LHCN-M2 (cell line): ENCODE measurements around the gene SEC22C. TPM values are rescaled to one million over a fixed set of nuclear protein-coding genes. Genes with fewer than 3 reads are reported as not detected.

ENCODE experiments used
- DNase-seq: peaks from one replicate; pipeline ENCODE4 v3.0.0-alpha.2; 2012; ENCODE audit warnings: low read depth
- total RNA-seq: library from RNA; depleted of rRNA; stranded (reverse); fragments of >200 nt; gene quantifications from 2 replicates; pipeline ENCODE4 v1.2.3, GENCODE V29; 2014

SEC22C gene
- total RNA-seq, 1 experiment from 2014 or later, result 79.2 TPM

DNA sequence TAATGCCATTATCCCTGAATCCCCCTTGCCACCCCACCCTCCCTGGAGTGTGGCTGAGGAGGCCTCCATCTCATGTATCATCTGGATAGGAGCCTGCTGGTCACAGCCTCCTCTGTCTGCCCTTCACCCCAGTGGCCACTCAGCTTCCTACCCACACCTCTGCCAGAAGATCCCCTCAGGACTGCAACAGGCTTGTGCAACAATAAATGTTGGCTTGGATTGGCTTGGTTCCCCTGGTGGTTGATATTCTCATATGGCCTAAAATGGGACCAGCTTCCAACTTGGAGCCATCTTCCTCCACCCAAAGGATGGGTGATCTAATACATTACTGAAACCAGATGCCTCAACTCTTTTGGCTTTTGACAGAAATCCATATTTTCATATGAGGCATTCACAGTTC lies 44.4 kb downstream of the SEC22C start:
- DNase-seq, result no peak

DNA sequence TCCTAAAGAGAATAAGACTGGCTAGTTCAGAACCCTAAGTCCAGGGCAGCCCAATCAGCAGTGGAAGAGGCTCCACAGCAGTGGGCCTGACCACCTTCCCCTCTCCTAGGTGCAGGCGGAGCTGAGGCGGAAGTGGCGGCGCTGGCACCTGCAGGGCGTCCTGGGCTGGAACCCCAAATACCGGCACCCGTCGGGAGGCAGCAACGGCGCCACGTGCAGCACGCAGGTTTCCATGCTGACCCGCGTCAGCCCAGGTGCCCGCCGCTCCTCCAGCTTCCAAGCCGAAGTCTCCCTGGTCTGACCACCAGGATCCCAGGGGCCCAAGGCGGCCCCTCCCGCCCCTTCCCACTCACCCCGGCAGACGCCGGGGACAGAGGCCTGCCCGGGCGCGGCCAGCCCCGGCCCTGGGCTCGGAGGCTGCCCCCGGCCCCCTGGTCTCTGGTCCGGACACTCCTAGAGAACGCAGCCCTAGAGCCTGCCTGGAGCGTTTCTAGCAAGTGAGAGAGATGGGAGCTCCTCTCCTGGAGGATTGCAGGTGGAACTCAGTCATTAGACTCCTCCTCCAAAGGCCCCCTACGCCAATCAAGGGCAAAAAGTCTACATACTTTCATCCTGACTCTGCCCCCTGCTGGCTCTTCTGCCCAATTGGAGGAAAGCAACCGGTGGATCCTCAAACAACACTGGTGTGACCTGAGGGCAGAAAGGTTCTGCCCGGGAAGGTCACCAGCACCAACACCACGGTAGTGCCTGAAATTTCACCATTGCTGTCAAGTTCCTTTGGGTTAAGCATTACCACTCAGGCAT lies 45.6 kb downstream of the SEC22C start:
- no peak for DNase-seq

DNA sequence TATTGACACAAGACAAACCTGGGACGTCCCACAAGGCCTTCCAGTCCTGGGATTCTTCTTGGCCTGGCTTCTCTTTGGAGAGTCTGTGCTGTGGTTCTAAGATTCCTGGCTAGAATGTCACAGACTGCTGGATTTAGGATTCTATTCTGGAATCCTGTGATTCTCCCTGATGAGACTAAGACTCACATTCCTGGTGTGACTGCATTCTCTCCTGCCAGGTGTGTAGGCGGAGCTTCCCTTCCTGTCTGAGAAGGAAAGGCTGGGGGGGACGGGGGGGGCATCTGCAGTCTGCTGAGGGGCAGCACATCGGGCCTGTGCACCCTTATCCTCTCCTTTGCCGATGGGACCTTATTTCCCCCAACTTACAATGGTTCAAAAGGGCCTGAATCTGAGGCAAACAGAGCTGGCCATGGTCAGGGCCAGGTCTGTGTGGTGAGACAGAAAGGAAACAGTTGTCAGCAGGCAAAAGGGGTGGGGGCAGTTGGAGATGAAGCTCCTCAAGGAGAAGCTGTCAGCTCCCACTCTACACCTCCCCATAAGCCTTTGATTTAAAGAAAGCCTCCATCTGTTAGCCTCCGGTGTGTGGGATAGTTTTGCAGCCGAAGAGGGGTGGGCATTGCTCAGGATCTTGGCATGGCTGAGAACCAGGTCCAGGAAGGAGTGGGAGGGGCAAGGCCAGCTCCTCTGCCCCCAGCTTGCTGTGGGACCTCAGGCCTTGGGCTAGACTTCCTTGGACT lies 48.4 kb downstream of the SEC22C start:
- no peak for DNase-seq

DNA sequence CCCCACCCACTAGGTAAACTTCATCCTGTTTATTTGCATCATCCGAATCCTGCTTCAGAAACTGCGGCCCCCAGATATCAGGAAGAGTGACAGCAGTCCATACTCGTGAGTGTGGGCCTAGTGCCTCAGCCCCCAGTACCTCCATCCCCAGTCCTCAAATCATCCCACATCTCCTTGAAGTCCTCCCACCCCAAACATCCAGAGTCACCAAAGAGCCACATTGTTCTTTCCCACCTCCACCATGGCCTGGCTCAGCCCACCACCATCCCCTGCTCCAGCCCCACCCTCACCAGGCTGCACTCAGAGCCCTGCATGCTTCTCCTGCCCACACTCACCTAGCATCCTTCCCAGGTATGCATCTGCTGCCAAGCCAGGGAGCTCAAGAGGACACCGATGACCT lies 49.5 kb downstream of the SEC22C start:
- no peak for DNase-seq

DNA sequence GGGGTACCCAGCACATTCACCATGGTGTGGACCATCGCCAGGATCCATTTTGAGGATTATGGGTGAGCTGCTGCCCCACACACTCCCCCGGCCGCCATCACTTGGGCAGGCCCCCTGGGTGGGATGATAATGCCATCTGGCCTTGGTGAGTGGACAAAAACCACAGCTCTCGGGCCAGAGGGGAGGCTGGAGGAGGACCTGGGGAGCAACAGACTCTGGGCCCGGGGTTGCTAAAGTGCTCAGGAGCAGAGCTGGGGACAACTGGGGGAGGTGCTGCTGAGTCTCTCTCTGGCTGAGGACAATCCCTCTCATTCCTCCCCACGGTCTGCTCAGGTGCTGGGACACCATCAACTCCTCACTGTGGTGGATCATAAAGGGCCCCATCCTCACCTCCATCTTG lies 50.3 kb downstream of the SEC22C start:
- DNase-seq, result no peak

DNA sequence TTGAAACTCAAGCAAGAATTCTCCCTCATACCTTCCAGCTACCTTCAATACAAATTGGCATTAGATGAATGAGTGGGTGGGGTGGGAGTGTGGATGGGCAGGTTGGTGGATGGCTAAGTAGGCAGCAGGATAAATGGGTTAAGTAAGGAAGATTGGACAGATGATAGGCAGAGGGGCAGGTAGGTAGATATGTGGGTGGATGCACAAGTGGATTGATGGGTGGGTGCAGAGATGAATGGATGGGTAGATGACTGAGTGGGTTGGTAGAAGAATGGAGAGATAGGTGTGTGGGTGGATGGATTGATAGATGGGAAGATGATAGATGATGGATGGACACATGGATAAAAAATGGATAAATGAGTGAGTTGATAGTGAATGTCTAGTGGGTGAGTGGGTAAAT lies 51.7 kb downstream of the SEC22C start:
- DNase-seq, result no peak

DNA sequence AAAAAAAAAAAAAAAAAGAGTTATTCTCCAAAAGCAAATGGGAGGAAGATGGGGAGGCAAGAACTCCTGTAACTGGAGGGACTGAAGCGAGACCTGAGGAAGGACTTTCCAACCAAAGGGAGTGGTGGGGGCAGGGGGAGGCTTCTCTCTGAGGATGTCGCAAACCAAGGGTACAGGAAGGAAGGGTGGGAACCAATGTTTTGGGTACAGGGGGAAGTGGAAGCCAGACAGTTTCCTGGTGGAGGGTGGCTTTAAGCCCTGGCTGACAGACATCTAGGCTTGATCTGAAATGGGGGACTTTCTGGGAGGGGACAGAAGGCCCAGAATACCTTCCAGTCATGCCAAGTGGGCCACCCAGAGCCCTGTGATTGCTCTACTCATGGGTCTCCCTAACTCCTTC lies 52.3 kb downstream of the SEC22C start:
- no peak for DNase-seq

DNA sequence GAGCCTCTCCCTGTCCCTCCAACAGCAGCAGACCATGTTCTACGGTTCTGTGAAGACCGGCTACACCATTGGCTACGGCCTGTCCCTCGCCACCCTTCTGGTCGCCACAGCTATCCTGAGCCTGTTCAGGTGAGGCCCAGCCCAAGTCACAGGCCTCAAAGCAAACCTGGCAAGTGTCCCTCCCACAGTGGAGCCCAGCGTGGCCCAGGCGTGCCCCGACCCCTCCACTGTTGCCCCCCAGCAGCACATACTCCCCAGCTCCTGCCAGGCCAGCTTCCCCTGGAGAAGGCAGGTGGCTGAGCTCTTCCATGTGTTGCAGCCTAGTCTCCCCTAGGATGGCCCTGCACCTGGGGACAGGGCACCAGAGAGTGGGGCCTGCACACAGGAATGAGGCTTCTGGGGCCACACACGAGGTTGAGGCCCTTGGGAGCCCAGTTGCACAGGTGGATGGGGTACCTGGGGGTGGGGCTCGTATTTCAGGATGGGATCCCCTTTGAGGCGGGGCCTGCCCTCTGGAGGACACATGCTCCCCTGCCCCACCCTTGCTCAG lies 54.3 kb downstream of the SEC22C start:
- DNase-seq, result no peak

DNA sequence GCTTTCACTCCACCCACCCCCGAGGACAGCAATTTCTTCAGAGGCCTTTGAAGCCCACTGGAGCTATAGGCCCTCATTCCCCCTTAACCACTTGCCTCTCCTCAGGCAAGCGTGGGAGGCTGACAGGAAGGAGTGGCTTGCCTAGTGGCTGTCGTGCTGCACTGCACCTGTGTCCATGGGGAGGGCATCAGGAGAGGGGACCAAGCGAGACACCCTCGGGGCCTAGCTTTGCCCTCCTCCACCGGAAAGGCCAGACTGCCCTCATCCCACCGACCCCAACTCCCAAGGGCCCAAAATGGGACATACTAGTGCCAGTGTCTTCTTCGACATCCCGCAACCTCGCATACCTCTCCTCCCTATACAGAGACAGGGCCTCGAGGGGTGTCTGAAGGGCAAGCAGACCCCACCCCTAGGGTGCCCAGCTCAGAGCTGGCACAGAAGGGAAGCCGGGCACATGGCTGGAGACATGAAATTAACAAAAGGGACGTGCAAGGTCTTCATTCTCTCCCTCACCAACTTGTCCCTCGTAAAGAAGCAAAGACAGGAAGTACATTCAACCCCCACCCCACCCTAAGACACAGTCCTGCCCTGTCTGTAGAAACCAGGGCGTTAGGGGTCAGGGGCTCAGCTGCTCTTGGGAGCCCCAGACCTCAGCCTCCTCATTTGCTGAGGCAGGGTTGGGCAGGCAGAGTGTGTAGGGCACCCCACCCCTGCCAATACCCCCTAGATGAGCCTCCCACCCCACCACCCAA lies 55.0 kb downstream of the SEC22C start:
- no peak for DNase-seq

DNA sequence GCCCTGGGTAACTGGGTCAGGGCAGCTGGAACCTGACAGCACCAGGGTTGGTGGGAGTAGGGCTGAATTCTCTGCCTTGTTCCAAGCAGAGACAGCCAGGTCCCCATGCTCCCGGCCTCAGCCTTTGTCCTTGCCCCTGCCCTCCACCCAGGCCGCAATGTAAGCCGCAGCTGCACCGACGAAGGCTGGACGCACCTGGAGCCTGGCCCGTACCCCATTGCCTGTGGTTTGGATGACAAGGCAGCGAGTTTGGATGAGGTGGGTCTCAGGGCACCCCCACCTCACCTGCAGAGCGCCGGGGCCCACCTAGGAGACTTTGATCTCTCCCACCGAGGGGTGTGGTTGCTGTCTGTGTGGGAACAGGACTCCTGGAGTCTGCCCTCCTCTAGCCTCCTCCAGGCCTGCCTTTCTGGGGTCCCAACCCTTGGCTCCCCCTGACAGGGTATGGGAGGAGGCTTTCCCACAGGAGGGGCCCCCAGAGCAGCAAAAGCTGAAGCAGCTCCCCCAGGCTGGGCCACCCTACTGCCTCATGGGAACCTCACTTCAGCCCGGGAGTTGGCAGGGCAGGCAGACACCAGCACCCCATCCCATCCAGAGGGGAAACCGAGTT lies 55.9 kb downstream of the SEC22C start:
- no peak for DNase-seq

DNA sequence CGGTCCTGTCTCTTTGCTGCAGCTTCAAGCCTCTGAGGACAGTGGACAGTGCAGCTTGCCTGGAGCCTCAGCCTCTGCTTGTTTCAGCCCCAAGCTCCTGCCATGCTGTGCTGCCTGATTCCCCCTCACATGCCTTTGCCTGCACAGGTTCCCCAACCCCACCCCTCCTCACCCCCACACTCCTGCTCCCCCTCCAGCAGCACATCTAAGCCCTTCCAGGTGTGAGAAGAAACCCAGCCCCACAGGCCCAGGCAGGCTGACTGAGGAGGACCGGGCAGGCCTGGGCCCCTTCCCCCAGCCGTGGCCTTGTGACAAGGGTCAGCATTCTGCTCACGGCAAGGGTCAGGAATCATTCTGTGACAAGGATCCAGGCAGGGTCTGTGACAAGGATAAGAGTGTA lies 56.6 kb downstream of the SEC22C start:
- DNase-seq, result no peak

DNA sequence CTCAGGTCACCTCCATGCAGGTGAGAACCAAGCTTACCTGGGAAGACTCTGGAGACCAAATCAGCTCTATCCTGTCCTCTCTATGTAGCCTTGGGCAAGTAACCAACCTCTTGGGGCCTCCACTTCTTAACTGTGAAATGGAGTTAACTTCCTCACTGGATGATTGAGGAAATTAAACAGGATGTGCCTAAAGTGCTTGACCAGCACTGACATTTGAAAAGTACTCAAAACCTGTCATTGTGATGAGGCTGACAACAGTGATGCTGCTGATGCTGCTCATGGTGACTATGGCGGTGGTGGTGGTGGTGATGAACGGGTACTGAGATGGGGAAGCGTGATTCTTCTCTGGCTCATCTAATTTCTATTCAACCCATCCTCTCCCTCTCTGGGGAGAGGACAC lies 57.0 kb downstream of the SEC22C start:
- no peak for DNase-seq

DNA sequence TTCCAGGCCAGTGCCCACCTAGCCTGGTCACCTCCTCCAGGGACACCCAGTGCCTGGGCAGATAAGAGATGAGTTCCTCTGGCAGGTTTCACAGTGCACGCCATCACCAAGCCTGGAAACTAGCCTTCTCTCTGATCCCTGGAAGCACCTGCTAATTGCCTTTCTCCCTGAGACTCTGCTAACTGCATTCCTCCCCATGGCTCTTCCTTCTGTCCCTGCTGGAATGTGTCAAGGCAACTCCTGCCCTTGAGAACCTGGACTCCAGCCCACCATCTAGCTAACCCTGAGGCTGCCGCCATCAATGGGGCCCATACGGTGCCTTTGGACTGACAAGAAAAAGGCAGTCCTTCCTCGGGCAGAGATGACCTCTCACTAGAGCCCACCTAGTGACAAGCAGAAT lies 60.9 kb downstream of the SEC22C start:
- no peak for DNase-seq

DNA sequence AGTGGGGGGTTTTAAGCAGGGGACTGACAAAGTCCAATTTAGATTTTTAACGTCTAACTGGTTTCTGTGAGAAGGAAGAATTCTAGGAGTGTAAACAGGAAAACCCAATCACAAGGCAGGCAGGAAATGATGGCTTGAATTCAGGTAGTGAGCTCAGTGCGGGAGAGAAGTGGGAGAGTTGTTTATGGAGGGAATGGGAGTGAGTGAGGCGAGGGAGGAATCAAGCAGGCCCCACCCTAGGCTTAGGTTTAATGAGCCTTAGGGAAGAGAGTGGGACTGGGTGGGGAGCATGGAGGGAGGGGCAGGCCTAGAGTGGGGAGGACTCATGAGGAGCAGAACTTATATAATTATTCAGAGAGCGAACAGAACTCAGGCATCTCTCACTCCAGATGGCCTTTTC lies 61.4 kb downstream of the SEC22C start:
- no peak for DNase-seq

DNA sequence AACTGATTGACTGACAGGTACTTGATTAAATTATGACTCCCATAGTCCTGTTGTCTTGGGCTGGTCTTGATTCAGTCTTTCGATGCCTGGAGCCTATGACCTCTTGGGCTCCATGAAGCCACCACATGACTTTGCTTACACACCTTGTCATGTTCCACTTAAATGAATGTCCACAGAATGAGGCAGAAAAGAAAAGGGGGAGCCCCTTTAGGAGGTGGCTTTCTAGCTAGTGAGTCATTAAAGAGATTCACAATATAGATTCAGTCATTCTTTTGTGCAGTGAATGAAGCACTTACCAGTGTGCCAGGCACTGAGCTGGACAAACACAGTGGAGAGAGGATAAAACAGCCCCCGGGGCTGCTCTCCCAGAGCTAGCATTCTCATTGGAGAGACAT lies 62.2 kb downstream of the SEC22C start:
- no peak for DNase-seq

DNA sequence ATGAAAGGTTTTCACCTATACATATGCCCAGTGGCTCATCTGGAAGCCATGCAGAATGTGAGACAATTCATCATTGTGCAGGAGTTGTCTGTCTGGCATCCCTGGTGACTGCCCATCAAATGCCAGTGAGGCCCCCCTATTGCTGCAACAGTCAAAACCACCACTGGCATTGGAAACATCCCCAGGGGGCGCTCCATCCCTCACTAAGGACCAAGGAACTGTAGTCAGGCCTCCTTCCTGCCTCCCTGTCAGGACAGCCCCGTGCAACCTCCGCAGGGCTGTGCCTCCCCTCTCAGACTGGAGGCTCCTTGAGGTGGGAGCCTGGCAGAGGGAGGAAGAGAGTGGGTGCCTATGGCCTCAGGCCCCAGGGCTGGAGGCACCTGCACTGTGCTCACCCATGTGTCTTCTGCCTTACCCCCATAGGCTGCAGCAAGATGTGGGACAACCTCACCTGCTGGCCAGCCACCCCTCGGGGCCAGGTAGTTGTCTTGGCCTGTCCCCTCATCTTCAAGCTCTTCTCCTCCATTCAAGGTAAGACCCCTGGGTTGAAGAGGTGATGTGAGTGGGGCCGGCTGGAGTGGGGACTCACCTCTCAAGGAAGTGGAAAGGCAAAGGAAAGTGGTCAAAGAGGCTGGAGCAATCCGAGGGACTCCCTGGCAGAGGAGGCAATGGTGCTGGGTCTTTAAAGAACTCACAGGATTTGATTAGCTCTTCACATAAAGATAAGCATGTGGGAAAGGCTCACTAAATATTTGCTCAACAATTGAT lies 62.8 kb downstream of the SEC22C start:
- DNase-seq, result no peak

DNA sequence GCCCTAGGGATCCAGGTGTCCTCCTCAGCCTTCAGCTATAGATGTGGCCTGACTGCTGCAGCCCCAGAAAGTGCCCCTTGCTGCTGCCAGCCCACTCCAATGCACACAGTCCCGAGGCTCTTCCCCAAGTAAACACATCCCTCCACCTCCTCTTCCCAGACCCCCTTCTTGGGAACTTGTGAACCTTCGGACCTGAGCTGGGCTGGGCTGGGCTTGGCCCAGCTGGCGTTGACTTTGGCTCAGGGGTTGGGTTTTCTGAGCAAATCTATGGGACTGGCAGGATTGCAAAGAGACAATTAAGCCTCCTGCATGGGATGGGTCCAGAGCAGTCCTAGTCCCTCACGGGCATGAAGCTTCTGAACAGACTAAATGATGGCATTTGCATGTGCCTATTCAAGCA lies 64.7 kb downstream of the SEC22C start:
- DNase-seq, result no peak

DNA sequence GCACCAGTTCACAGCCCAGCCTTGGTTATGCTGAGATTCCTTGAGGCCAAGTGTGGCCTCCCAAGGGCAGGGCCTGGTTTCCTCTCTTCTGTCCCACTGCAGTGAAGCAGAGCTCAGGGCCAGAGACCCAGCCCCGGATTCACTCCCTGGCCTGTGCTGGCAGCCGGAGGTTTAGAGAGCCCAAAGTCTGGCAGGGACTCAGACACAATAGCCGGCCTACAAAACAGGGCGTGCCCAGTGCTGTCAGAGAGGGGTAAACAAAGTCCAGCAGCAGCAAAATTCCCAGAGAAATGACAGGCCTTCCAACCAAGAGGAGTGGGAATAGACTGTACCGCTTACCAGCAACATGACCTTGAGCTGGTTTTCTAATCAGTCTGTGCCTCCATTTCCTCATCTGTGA lies 65.3 kb downstream of the SEC22C start:
- no peak for DNase-seq

DNA sequence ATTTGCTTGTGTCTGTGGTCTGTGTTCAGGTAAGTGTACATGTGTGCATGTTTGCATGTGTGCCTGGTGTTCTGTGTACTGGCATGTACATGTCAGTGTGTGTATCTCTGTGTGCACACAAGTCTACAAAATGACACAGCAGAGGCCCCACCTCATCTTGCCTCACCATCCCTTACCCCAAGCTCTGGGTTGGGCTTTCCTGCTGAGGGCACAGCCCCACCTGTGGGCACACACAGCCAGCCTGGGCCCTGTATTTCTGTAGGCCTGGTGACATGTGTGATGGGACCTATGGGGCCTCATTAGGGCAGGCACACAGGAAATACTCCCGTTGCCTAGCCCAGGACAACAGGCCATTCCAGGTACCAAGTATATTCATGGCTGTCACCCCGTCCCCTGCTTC lies 65.8 kb downstream of the SEC22C start:
- DNase-seq, result no peak

DNA sequence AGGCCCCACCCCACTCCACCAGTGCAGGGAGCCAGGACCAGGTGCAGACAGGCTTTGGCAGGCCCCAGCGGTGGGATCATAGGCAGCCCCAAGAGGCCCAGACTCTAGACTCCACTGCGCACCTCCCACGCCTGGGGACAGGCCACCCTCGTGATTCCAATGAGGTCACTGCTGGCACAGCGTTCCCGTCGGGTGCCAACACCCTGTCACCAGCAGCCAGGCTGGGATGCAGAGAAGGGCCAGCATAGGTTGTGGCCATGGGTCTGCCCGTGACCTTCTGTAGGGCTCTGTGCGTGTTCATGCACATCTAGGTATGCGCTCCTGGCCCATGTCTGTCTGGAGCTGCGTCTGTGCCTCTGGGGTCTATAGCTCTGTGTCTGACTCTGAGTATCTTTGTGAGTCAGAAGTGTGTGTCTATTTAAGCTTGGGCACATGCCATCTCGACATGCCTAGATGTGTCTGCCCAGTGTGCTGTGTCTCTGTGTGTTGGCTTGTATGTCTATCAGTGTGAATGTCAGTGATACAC lies 66.3 kb downstream of the SEC22C start:
- DNase-seq, result no peak

DNA sequence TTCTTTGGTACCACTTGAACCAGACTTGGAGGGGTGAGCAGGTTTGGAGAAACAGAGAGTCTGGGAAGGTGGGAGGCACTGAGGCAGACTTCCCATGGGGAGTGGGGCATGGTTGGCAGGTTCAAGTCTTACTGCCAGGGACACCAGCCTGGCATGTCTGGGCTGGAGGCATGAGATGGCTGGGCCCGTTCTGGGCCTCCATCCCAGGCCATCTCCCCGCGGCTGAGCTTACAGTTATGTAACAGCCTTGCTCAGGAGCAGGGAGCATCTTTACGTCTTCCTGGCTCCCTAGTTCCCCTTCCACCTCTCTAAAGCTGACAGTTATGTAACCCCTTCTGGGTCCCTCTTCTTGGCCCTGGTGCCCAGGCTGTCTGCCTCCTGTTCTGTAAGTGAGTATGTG lies 66.9 kb downstream of the SEC22C start:
- no peak for DNase-seq
